Measurements from ENCODE around the gene BNC2. TPM values are rescaled to one million over a fixed set of nuclear protein-coding genes. Genes with fewer than 3 reads are reported as not detected.
A peak's percentile ranks its signal among the peaks of the same experiment; 100 is the strongest.

BNC2 gene
- total RNA-seq, 1 experiment from 2014 or later: 43.6 TPM

GRCh38 chr9:16809912-16810610, 60.4 kb downstream of the BNC2 start:
- TF ChIP-seq CTCF (conservative IDR thresholded peaks at IDR 0.05): no peak
- Histone ChIP-seq H3K9ac (ENCODE audit: extremely low read depth, insufficient read length, low read length) (no peak overlapping the region), H2BK5ac (ENCODE audit: insufficient read length, low read length) (no peak overlapping the region), H3K4me1 (ENCODE audit: insufficient read depth, low read length) (peaks cover 11% of the 10 kb centered on the region; the same call in 1 of the 2 replicates), H3K79me1 (ENCODE audit: insufficient read depth, low read depth, low read length, poor library complexity, severe bottlenecking) (no peaks in the 10 kb centered on the region), H3K4ac (ENCODE audit: low read depth, low read length) (no peak overlapping the region), H3T11ph (ENCODE audit: low read length) (no peak overlapping the region), H3K14ac (ENCODE audit: insufficient read depth, low read length) (no peak overlapping the region), H2BK120ac (ENCODE audit: low read depth, low read length, poor library complexity, severe bottlenecking) (no peak overlapping the region), H4K8ac (replicated peaks; ENCODE audit: insufficient read length, low read depth, low read length) (no peak overlapping the region), H3K79me2 (ENCODE audit: insufficient read depth, low read length) (no peaks in the 10 kb centered on the region), H3K9me3 (ENCODE audit: control insufficient read depth, low read depth, low read length) (no peaks in the 10 kb centered on the region), H3K27ac (ENCODE audit: insufficient read length, low read depth, low read length) (peak overlapping the region; percentile 90), H2BK20ac (ENCODE audit: low read depth, low read length, poor library complexity, severe bottlenecking) (no peak overlapping the region), H2BK12ac (ENCODE audit: insufficient read length, low read depth, low read length) (no peak overlapping the region), H2AFZ (ENCODE audit: low read length) (no peak overlapping the region), H3K4me2 (ENCODE audit: insufficient read depth, insufficient read length, low read length) (peak overlapping the region; percentile 0), H4K91ac (ENCODE audit: insufficient read length, low read depth, low read length) (no peak overlapping the region), H3K27me3 (ENCODE audit: insufficient read depth, low read length) (no peaks in the 10 kb centered on the region), H2BK15ac (ENCODE audit: low read depth, low read length) (no peak overlapping the region), H4K20me1 (ENCODE audit: control insufficient read depth, insufficient read depth, insufficient read length) (no peaks in the 10 kb centered on the region), H3K18ac (ENCODE audit: insufficient read length, low read depth, low read length) (no peak overlapping the region), H4K5ac (ENCODE audit: insufficient read length, low read depth, low read length) (no peak overlapping the region), H2AK5ac (ENCODE audit: insufficient read length, low read length) (no peak overlapping the region), H3K23me2 (ENCODE audit: insufficient read length, low read depth, low read length, poor library complexity, severe bottlenecking) (no peaks in the 10 kb centered on the region), H3K23ac (ENCODE audit: insufficient read length, low read depth, low read length) (no peak overlapping the region), H3K56ac (ENCODE audit: insufficient read length, low read depth, low read length) (no peak overlapping the region)
- DNase-seq: peak; percentile 99
- peaks cover 0 to 12% (median 4%) of the 10 kb centered on the region in 3 experiments; a peak in 6 of 7 replicates for H3K36me3 Mint-ChIP-seq (ENCODE audit: insufficient read depth in 1 of 3, low read depth in 3 of 3)
- WGBS (ENCODE audit: extremely low coverage, insufficient read length, low lambda C conversion rate): no CpG with 5 or more reads among the region's 4 CpGs
- H3K27ac Mint-ChIP-seq: peak overlapping the region; percentile 97 to 99 (median 99)
- H3K9me3 Mint-ChIP-seq: no peaks in the 10 kb centered on the region
- no peak overlapping the region for H3K4me3 Mint-ChIP-seq
- H3K27me3 Mint-ChIP-seq (ENCODE audit: low read depth): no peaks in the 10 kb centered on the region; the same call in 1 of the 2 replicates
- peaks cover 56% of the 10 kb centered on the region in 2 experiments for H3K4me1 Mint-ChIP-seq

Measured in H9 (cell line).